HG03039 (cell line): ENCODE measurements around the gene PCDH19.
"Not testable (repeated sequence)": the region's sequence is repeated elsewhere in the genome, so short reads cannot be mapped to it uniquely, and the experiment has no call there.

Experiments
- ATAC-seq: cut with Tn5 transposase; IDR thresholded peaks from one replicate; pipeline ENCODE4 v1.9.1; 2021; ENCODE audit warnings: mild to moderate bottlenecking, moderate library complexity; ENCODE audit not compliant: unreplicated experiment

Gene PCDH19, protein sequence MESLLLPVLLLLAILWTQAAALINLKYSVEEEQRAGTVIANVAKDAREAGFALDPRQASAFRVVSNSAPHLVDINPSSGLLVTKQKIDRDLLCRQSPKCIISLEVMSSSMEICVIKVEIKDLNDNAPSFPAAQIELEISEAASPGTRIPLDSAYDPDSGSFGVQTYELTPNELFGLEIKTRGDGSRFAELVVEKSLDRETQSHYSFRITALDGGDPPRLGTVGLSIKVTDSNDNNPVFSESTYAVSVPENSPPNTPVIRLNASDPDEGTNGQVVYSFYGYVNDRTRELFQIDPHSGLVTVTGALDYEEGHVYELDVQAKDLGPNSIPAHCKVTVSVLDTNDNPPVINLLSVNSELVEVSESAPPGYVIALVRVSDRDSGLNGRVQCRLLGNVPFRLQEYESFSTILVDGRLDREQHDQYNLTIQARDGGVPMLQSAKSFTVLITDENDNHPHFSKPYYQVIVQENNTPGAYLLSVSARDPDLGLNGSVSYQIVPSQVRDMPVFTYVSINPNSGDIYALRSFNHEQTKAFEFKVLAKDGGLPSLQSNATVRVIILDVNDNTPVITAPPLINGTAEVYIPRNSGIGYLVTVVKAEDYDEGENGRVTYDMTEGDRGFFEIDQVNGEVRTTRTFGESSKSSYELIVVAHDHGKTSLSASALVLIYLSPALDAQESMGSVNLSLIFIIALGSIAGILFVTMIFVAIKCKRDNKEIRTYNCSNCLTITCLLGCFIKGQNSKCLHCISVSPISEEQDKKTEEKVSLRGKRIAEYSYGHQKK (N-terminal part only)

DNA sequence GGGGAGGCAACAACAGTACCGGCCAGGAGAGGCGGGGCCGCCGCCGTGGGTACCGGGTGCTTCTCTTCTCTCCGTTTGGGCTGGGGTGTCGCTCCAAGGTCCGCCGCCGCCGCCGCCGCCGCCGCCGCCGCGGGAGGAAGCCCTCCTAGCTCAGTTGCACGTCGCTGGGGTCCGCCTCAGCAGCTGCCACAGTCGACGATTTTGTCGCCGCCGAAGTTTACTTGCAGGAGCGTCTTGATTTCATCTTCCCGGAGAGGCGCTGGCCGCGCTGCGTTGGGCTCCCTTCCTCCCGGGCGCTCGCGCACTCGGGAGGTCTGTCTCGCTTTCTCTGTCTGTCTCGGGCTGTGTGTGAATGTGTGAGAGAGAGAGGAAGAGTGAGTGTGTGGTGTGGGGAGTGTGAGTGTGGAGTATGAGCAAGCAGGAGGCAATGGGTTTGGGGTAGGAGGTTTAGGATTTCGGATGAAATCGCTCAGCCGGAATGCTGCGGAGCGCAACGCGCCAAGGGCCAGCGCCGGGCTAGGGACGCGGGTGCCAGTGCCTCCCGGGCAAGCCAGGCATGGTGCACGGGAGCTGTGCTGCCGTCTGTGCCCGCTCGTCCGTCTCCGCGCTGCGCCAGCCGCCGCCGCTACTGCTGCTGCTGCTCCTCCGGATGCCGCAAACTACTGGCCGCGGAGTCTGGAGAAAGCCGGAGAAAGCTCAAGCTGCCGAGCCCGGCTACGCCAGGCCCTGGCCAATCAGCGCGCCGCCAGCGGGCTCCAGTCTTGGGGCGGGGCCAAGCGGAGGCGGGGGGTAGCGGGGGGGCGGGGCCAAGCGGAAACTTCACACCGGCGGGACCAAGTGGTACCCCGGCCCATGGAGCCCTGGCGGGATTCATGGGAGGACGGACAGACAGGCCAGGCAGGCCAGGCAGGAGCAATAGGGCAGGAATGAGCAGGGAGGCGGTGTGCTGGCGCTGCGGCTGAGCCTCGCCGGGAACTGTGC, at the start of gene PCDH19:
Gene PCDH19 (minus strand): TSS at position 664 of the 981 bp plus-strand sequence. CDS start 1,676 bp downstream, outside the sequence.
- ATAC-seq = no peak

DNA sequence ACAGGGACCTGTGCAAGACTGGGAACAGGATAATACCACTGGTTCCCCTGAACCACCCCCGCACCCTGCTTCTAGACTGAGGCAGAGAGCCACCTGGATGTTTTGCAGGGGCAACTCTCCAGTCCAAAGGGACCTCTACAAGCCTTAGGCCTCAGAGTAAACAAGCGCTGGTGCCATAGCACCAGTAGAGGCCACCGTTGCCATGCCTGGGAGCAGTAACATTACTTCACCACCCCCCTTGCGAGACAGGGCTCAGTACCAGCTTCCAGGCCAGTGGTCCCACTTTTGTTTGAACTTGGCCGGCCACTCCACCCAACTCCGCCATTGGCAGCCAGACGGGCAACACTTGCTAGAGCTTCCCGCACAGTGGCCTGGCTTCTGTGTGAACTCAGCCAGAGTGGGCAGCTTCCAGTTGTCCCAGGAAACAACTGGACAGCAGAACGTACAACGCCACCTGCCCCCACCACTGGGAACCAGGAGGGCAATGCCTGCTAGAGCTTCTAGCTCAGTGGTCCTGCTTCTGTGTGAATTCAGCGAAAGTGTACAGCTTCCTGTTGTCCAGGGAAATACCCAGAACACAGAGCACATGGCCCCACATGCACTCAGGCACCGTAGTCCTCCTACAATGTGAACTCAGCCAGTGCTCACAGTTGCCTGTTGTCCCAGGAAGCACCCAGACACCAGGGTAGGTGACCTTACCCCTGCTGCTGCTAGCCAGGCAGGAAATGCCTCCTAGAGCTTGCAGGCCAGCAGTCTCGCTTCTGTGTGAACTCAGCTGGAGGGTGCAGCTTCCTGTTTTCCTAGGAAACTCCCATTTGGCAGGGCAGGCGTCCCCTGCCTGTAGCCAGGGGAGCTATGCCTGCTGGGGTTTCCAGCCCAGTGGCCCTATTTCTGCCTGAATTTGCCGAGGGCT, 39.9 kb upstream of the PCDH19 start:
- ATAC-seq = no peak

DNA sequence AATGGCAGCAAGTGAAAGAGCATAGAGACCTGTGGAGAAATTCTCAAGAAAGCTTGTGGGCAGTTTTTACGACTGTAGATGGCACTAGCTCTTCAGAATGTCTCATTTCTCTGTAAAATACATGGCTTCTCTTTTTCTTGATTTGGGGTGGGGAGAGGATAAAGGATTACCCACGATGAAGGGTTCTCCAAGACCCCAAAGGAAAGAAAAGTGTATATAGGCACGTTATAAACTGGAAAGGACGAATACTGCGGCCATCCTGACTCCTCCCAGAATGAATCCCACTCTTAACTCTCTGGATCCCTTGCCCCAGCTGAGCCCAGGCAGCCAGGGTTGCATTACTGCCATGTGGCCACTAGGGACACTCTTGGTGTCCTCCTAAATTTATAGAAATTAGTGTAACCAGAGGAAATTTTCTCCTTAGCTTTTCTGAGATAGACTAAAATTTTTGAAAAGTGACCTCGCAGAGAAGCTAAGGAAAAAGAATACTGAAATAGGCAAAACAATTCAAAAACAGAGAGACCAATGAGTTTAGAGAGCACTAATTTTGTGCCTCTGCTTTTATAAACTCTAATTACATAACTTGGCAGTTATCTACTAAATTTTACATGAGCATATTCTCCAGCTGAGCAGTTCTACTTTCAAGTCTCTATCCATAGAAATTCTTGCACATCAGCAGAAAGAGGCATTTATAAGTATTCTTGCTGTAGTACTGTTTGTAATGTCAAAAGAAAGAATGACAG, 37.8 kb upstream of the PCDH19 start:
- ATAC-seq = no peak

DNA sequence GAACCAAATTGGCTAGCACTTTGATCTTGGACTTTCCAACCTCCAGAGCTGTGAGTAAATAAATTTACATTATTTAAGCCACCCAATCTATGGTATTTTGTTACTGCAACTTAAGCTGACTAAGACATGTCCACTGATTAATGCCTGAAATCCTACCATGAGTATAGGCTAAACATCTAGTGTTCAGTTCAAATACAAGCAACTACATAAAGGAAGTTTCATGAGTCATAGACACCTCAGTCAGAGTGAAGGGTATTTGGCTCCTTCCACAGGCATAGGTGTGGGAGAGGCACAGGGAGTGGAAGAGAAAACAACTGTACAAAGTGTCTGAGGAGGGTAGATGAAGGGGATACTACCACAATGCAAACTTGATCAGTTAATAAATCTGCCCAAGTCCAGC, 35.5 kb upstream of the PCDH19 start:
- ATAC-seq = no peak

DNA sequence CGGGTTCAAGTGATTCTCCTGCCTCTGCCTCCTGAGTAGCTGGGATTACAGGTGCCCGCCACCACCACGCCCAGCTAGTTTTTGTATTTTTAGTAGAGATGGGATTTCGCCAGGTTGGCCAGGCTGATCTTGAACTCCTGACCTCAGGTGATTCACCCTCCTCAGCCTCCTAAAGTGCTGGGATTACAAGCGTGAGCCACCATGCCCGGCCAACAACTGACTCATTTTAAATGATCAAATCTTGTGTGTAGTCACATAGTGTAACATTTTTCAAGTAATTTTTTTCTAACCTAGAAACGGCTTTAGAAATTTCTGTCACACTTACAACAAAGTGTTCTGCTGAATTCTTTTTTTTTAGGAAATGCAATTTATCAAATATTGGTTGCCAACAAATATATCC, 31.2 kb upstream of the PCDH19 start:
- not testable (repeated sequence) for ATAC-seq

DNA sequence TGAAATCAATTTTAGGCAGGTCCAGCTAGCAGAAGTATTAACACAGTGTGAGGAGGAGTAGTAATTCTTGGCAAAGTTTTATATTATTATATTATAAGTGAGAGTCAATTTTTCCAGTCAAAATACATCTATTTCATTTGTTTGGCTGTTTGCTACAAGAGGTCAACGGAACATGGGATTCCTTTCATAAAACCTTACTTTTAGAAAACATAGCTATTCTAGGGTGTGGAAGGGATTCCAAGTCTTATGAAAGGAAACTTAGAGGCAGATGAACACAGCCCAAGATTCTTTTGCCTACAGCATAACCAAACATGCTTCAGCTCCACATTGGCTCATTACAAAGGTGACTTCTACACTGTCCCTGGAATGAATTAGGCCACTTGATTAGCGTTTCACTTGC, 29.9 kb upstream of the PCDH19 start:
- ATAC-seq = no peak

DNA sequence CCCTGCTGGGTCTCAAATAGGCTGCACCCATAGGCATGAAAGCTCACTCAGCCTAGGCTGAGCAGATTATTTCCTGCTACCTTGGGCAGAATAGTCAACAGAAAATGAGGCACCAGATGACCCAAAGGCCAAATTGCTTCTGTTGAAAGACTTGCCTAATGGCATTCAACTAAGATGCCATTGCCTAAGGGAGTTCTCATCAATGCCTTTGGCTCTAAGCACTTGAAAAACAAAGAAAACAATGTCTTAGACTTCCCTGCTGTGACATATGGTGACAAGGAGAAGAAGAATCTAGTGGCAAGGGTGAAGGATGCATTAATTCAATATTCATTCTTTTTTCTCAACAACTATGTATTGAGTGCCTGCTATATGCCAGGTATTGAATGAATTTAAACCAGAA, 25.7 kb upstream of the PCDH19 start:
- no peak for ATAC-seq

DNA sequence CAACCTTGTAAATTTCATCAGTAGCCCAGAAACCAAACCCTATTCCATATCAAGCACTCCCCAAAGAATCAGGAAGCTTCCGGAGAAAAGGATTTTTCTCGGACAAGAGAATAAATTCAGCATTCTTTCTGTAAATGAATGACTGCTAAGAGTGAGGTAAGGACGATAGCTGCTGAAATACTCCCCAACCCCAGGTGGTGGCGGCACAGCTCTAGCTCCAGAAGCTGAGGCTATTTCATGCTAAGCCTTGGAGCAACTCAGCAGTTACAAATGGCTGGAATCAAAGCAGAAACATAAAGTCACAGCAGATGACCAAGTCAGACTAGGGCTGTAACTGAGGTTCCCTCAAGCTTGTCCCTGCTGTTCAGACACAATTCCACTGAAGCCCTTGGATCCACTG, 13.9 kb upstream of the PCDH19 start:
- ATAC-seq = no peak

DNA sequence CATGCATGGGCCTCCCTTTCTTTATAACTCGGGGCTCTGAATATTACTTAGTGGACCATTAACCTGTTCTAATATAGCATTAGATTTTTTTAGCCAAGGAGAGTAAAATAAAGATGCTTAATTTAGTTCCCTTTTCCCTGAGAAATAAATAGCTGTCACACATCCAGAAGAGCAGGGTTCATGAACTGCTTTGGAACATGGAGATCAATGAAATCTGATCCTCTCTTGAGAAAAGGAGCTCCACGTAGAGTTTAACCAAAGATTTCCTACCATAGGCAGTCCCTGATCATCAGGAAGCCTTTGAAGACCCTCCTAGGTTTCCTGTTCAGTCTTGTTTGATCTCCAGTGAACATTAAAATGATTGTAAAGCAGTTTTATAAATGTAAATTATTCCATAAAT, 8.5 kb upstream of the PCDH19 start:
- ATAC-seq = no peak

DNA sequence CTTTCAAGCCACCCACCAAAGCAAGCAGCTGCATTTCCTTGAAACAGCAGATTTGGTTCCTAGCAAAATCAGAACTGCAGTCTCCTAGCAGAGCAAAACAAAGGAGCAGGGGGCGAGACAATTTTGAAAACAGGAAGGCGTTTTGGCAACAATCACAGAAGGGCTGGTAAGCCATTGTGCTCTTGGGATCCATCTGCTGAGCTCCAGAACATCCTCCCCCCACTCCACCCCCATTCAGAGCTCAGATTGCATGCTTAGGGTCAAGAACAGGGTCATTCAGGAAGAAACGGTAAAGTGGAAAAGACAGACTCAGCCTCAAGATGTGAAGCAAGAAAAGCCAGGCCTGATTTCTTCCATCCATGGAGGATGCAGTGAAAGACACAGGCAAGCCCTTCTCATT, 7.6 kb upstream of the PCDH19 start:
- no peak for ATAC-seq

DNA sequence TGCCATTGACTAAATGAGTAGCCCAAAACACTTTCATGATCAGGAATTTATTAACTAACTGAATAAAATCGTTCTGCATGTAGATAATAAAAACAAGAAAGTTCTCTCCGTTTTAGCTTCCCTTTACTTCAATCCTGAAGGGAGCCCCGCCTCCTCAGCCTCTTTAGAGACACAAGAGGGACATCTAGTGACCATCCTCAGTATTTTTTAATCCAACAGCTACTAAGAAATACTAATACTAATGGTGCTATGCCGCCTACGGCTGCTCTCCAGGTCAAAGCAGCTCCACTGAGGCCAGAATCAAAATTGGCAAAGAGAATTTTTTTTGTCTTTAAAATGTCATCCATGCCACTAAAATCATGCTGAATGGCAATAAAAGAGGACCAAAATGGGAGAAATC, 3.2 kb upstream of the PCDH19 start:
- no peak for ATAC-seq

DNA sequence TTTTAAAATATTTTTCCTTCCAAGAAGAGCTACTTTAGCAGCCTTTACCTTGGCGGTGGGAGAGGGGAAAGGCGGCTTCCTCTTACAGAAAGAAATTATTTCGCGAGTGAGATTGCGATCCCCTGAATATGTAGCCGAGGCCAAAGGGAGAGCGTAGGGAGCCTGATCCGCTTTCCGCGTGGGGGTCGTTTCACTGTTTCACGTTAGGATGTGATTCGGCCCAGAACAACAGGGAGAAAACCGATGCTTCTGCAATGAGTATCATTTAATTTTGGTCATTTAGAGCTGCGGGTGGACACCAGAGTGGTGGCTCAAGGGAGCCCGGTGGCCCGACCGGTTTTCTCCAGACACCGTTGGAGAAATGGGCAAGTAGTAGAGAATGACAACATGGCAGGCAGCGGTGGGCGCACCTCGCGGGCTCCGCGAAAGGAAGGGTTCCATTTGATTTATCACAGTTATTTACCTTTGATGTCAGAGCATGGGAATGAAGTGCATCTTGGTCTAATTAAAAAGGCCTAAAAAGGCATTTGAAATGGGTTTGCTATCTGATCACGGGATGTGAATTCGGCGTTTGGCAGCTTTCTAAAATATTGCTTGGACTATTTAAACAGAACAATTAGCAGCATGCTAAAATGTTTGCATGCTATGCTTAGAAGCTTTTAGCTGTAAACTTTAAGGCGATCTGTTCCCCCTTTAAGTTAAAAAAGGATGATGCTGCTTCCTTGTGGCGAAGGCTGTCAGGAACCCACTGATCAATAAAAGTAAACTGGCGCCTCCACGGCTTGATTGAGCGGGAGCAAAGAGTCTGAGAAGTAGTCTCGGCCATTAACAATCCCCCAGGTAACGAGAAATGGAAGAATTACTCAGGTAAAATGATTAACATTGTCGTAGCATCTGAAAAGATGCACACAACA, 2.0 kb upstream of the PCDH19 start:
- no peak for ATAC-seq

DNA sequence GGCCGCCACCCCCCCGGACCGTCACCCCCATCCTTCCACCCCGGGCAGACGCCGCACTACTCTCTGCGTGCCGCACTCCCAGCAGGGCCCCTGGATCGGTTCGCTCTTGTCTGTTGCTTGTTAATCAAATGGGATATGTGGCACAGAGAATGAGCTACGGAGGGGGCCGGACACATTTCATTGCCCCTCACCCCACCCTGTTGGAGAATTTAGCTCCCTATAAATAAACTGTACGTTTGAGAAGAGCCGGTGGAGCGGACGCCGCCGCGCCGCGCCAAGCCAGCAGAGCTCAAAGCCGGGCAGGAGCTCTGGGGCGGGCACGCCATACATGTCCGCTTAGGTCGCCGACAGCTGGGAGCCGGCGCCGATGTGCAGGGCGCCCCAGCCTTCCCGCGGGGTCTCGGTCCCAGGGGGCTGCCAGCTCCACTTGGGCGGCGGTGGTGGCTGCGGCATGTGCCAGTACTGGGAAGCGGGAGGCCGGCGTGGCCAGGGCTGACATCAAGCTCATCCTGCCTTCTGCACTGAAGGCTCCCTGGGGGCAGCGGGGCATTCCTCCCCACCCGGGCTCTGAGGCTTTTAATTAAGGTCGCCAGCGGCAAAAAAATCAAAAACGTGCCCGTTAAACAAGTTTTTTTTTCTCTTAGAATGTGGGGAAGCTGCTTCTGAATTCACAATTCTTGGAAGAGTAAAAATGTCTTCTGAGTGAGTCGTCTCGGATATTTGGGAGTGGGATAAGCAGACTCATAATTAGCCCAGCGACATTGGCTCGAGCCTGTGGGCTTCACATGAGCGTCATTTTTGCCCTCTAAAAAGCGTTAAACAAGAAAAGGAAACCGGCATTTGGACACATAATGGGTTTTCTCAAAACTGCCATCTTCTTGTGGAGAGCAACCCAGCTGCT, 1.1 kb upstream of the PCDH19 start:
- ATAC-seq = no peak

DNA sequence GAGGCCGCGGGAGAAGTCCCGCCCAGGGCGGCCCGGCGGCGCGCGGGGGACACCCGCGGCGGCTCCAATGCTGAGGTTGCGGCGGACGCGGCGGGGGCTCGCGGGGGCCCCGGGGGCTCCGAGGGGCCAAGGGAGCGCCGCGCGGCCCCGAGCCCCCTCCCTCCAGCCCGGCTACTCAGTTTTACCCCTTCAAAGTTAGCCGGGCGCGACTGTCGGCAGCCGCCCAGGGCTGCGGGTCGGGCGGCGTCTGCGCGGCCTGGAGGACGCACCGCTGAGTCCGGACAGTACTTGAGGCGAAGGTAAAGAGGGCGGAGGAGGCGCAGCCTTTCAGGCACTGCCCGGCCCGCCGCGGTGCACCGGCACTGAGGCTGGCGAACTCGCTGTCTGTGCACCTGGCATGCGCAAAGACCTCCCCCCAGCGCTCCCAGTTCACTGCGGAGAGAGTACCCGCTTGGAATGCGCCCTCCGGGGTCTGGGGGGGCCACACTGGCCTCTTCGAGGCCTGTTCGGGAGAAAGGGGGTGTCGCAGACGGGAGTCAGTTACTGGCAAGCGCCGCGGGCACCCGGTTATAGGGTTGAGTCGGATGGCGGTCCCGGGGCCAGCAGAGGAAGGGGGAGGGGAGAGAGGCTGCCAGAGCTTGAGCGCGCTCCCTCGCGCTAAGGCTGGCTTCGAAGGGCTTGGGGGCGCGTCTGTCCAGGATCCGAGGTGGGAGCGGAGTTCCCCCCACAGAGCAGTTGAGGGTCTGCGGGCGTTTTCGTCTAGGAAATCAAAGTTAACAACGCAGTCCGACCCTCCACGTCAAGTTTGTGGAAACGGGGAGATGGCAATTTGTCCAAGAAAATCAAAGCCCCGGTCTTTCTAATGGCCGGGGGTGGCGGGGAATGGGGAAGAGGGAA, 1.1 kb downstream of the PCDH19 start:
- no peak for ATAC-seq

DNA sequence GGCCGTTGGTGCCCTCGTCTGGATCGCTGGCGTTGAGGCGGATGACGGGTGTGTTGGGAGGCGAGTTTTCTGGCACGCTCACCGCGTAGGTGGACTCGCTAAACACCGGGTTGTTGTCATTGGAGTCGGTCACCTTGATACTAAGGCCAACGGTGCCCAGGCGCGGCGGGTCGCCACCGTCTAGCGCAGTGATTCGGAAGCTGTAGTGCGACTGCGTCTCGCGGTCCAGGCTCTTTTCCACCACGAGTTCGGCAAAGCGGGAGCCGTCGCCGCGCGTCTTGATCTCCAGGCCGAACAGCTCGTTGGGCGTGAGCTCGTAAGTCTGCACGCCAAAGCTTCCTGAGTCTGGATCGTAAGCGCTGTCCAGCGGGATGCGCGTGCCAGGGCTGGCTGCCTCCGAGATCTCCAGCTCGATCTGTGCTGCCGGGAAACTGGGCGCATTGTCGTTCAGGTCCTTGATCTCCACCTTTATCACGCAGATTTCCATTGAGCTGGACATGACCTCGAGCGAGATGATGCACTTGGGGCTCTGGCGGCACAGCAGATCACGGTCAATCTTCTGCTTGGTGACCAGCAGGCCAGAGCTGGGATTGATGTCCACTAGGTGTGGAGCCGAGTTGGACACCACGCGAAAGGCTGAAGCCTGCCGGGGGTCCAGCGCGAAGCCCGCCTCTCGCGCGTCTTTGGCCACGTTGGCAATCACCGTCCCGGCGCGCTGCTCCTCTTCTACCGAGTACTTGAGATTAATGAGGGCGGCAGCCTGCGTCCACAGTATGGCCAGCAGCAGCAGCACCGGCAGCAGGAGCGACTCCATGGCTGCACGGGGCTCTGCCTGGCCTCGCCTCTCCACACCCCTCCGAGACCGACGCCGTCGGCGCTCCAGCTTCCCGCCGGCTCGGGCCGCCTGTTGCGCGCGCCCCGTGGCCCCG, 2.0 kb downstream of the PCDH19 start:
- ATAC-seq = no peak
